CD4-positive, CD25-positive, alpha-beta regulatory T cell (primary cell): ENCODE measurements around the gene CYB561A3. TPM values are rescaled to one million over a fixed set of nuclear protein-coding genes. Genes with fewer than 3 reads are reported as not detected.
A peak's percentile ranks its signal among the peaks of the same experiment; 100 is the strongest.
"Not testable (repeated sequence)": the region's sequence is repeated elsewhere in the genome, so short reads cannot be mapped to it uniquely, and the experiment has no call there.

Source experiments
- ATAC-seq, 2 donors: fragments of 150-1000 bp; cut with Tn5 transposase; one replicate each; pipeline ENCODE4 v1.10.0; 2021; ENCODE audit warnings: low read depth in 2 of 2, moderate number of reproducible peaks in 2 of 2, moderate library complexity in 1 of 2
- DNase-seq, 3 donors: peaks; one replicate each; pipeline versions ENCODE4 v3.0.0 to v3.0.0-alpha.2; 2012 to 2022; ENCODE audit warnings: mixed read lengths in 1 of 3
- H3K27ac ChIP-seq: one replicate; pipeline ENCODE4 v1.7.0; 2013; ENCODE audit warnings: mild to moderate bottlenecking, low read length; ENCODE audit not compliant: insufficient read depth, poor library complexity, severe bottlenecking
- H3K27me3 ChIP-seq: one replicate; pipeline ENCODE4 v1.7.0; 2013; ENCODE audit warnings: low read length; ENCODE audit not compliant: control insufficient read depth, insufficient read depth
- H3K36me3 ChIP-seq: one replicate; pipeline ENCODE4 v1.7.0; 2013; ENCODE audit warnings: mild to moderate bottlenecking, low read length, moderate library complexity; ENCODE audit not compliant: control insufficient read depth, insufficient read depth
- H3K4me1 ChIP-seq: 2 replicates; pipeline ENCODE4 v1.7.0; 2013; ENCODE audit warnings: mild to moderate bottlenecking, low read length; ENCODE audit not compliant: insufficient read depth, control insufficient read depth, poor library complexity, severe bottlenecking
- H3K4me3 ChIP-seq: one replicate; pipeline ENCODE4 v1.7.0; 2013; ENCODE audit warnings: low read depth, mild to moderate bottlenecking, low read length, moderate library complexity
- H3K9me3 ChIP-seq, 2 experiments: 1 replicate in 1 of 2; 2 replicates in 1 of 2; pipeline ENCODE4 v1.7.0; 2013; ENCODE audit warnings: low read length in 2 of 2, mild to moderate bottlenecking in 1 of 2, moderate library complexity in 1 of 2; ENCODE audit not compliant: control insufficient read depth in 2 of 2
- H3K27ac Mint-ChIP-seq, 3 donors: one replicate each; pipeline ENCODE4 v1.8.0; 2020 to 2022; ENCODE audit warnings: mild to moderate bottlenecking in 3 of 3, mixed read lengths in 3 of 3, moderate library complexity in 2 of 3
- H3K27me3 Mint-ChIP-seq: one replicate; pipeline ENCODE4 v1.8.0; 2022; ENCODE audit warnings: mild to moderate bottlenecking, mixed read lengths
- H3K36me3 Mint-ChIP-seq: one replicate; pipeline ENCODE4 v1.8.0; 2020; ENCODE audit warnings: mixed read lengths
- H3K4me1 Mint-ChIP-seq, 4 donors: one replicate each; pipeline ENCODE4 v1.8.0; 2020 to 2022; ENCODE audit warnings: mixed read lengths in 4 of 4, mild to moderate bottlenecking in 1 of 4
- H3K4me3 Mint-ChIP-seq, 4 donors: one replicate each; pipeline ENCODE4 v1.8.0; 2020 to 2022; ENCODE audit warnings: mild to moderate bottlenecking in 4 of 4, mixed read lengths in 4 of 4, moderate library complexity in 3 of 4
- H3K9me3 Mint-ChIP-seq, 7 donors: one replicate each; pipeline ENCODE4 v1.8.0; 2020 to 2022; ENCODE audit warnings: mixed read lengths in 7 of 7, mild to moderate bottlenecking in 3 of 7, moderate library complexity in 2 of 7
- polyA plus RNA-seq, 4 donors: library from polyadenylated mRNA; unstranded; fragments of 300-500 nt; fragmentation: Illumina TruSeq; gene quantifications; one replicate each; pipeline ENCODE4 v1.2.3, GENCODE V29; 2021
- total RNA-seq: library from RNA; stranded (reverse); gene quantifications from one replicate; pipeline ENCODE4 v1.2.3, GENCODE V29; 2022

The CYB561A3 gene
- total and polyA plus RNA-seq, 5 donors from 2014 or later: 29.5 to 70.2 (median 58.8) TPM

DNA sequence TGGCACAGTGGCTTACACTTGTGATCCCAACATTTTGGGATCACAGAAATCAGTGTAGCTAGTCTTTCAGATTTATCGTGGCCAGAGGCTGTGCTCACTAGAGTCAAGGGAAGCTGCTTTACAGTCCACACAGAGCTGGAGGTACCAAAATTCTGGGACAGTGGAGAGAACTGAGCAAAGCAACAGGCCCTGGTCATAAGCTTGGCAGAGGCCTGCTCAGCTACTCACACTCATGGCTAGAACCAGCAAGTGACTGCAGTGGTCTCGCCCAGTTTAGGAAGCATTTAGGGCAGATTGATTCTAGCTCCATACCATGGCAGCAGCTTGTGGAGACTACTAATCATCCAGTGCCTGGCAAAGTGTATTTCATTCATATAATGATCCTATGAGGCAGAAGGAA lies 39.5 kb upstream of the CYB561A3 start:
- peaks cover 3 to 9% (median 6%) of the 10 kb centered on the region in 4 donors for H3K4me1 Mint-ChIP-seq
- no peaks in the 10 kb centered on the region for H3K9me3 Mint-ChIP-seq
- no peaks in the 10 kb centered on the region for H3K27me3 Mint-ChIP-seq
- H3K27ac Mint-ChIP-seq: peak overlapping the region in 1 of 3 donors; percentile 27
- H3K4me3 Mint-ChIP-seq: no peak overlapping the region
- H3K9me3 ChIP-seq: no peaks in the 10 kb centered on the region
- H3K4me3 ChIP-seq: no peak overlapping the region
- DNase-seq: no peak
- H3K27me3 ChIP-seq: no peaks in the 10 kb centered on the region
- ATAC-seq: no peak
- no peaks in the 10 kb centered on the region for H3K4me1 ChIP-seq
- H3K27ac ChIP-seq: no peak overlapping the region
- peaks cover 26% of the 10 kb centered on the region for H3K36me3 Mint-ChIP-seq
- peaks cover 61% of the 10 kb centered on the region for H3K36me3 ChIP-seq

GRCh38 chr11:61392981-61393595 lies 31.4 kb upstream of the CYB561A3 start:
- no peaks in the 10 kb centered on the region for H3K27me3 ChIP-seq
- H3K4me3 Mint-ChIP-seq: peak overlapping the region; percentile 96 to 97 (median 96)
- H3K9me3 ChIP-seq: no peaks in the 10 kb centered on the region
- H3K27ac Mint-ChIP-seq: peak overlapping the region; percentile 97 to 100 (median 99)
- peaks cover 21% of the 10 kb centered on the region for H3K4me1 ChIP-seq
- H3K27me3 Mint-ChIP-seq: no peaks in the 10 kb centered on the region
- peak overlapping the region; percentile 86 for H3K4me3 ChIP-seq
- H3K27ac ChIP-seq: peak overlapping the region; percentile 83
- ATAC-seq: peak; percentile 27 to 28
- peak in 2 of 3 donors; percentile 18 to 48 for DNase-seq
- peaks cover 16% of the 10 kb centered on the region for H3K36me3 Mint-ChIP-seq
- H3K36me3 ChIP-seq: peaks cover 17% of the 10 kb centered on the region
- no peaks in the 10 kb centered on the region for H3K9me3 Mint-ChIP-seq
- H3K4me1 Mint-ChIP-seq: peaks cover 5 to 35% (median 19%) of the 10 kb centered on the region in 4 donors

DNA sequence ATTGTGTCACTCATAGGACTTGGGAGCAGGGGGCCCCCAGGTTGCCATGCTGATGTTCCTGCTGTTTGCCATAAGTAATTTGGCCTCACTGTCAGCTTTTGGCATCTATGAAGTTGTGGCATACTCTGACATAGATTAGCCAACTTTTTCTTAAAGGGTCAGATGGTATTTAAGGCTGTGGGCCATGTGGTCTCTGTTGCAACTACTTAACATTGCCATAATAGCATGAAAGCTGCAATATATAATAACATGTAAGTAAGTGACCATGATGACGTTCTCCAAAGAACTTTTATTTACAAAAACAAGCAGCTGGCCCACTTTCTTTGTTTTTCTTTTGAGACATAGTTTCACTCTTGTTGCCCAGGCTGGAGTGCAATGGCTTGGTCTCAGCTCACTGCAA lies 28.5 kb upstream of the CYB561A3 start:
- Histone ChIP-seq H3K27ac (no peak overlapping the region), H3K9me3 (no peaks in the 10 kb centered on the region), H3K4me3 (no peak overlapping the region), H3K36me3 (peaks cover 3% of the 10 kb centered on the region), H3K4me1 (peaks cover 21% of the 10 kb centered on the region), H3K27me3 (no peaks in the 10 kb centered on the region)
- Mint-ChIP-seq H3K27ac (peak overlapping the region in 1 of 3 donors; percentile 42), H3K9me3 (peaks cover 0 to 2% (median 0%) of the 10 kb centered on the region in 7 donors), H3K4me3 (peak overlapping the region in 2 of 4 donors; percentile 7 to 16), H3K4me1 (peaks cover 11 to 39% (median 21%) of the 10 kb centered on the region in 4 donors), H3K36me3 (peaks cover 8% of the 10 kb centered on the region), H3K27me3 (no peaks in the 10 kb centered on the region)
- no peak for ATAC-seq
- no peak for DNase-seq

DNA sequence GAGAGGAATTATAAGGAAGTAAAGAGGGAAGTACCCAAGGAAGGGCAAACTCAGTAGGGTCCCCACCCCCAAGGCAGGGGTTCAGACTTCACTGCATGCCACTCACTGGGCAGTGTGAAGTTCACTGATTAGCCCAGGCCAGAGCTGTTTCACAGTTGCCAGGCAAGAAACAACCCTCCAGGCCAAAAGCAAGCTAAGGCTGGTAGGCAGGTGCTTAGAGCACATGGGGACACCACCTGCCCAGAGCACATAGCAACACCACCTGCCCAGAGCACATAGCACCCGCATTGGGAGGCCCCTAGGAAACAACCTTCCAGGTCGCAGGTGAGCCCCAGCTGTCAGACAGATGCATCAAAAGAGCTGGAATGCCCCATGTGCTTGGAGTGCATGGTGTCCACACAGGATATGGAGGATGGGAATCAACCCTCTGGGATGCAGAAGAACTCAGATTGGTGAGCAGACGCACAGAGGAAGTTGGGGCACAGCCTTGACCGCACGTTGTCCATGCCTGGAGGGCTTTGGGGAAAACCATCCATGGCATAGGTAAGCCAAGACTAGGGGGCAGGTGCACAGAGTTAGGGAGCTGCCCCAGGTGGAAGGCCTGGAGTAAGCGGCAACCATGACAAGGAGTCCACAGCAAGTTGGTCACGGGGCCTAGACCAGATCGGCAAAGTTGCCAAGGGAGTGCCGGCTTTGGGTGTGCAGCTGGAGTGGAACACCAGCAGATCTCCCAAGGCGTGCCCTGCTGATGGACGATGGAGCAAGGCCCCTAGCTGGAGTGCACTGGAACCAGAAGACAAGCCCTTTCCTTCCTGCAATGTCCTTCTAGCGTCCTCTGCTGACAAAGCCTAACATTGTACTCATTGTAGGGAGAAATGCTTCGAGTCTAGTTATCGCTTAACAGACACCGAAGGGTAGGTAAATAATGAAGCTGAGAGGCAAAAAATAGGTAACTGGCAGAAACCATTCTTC lies 22.9 kb upstream of the CYB561A3 start:
- no peak for DNase-seq
- ATAC-seq: no peak
- no peaks in the 10 kb centered on the region for H3K27me3 Mint-ChIP-seq
- Histone ChIP-seq H3K36me3 (no peaks in the 10 kb centered on the region), H3K9me3 (no peaks in the 10 kb centered on the region), H3K27me3 (no peaks in the 10 kb centered on the region), H3K4me3 (no peak overlapping the region), H3K4me1 (no peaks in the 10 kb centered on the region), H3K27ac (no peak overlapping the region)
- H3K9me3 Mint-ChIP-seq: peaks cover 0 to 2% (median 0%) of the 10 kb centered on the region in 7 donors
- H3K4me1 Mint-ChIP-seq: peaks cover 0 to 9% (median 7%) of the 10 kb centered on the region in 4 donors
- H3K27ac Mint-ChIP-seq: no peak overlapping the region
- no peaks in the 10 kb centered on the region for H3K36me3 Mint-ChIP-seq
- H3K4me3 Mint-ChIP-seq: no peak overlapping the region

GRCh38 chr11:61383859-61384258 lies 22.2 kb upstream of the CYB561A3 start:
- not testable (repeated sequence) for H3K4me3 Mint-ChIP-seq, H3K4me1 Mint-ChIP-seq, H3K4me3 ChIP-seq, DNase-seq, H3K27me3 ChIP-seq, H3K27me3 Mint-ChIP-seq, H3K9me3 ChIP-seq, H3K27ac Mint-ChIP-seq, H3K4me1 ChIP-seq, ATAC-seq, H3K36me3 Mint-ChIP-seq, H3K9me3 Mint-ChIP-seq, H3K36me3 ChIP-seq, H3K27ac ChIP-seq

- H3K4me3 ChIP-seq: no peak overlapping the region
- peaks cover 9% of the 10 kb centered on the region for H3K36me3 Mint-ChIP-seq
- ATAC-seq: no peak
- DNase-seq: no peak
- H3K27me3 ChIP-seq: no peaks in the 10 kb centered on the region
- no peaks in the 10 kb centered on the region for H3K9me3 Mint-ChIP-seq
- no peaks in the 10 kb centered on the region for H3K27me3 Mint-ChIP-seq
- H3K9me3 ChIP-seq: no peaks in the 10 kb centered on the region
- no peak overlapping the region for H3K27ac Mint-ChIP-seq
- no peaks in the 10 kb centered on the region for H3K4me1 ChIP-seq
- no peaks in the 10 kb centered on the region for H3K36me3 ChIP-seq
- H3K27ac ChIP-seq: no peak overlapping the region
- no peak overlapping the region for H3K4me3 Mint-ChIP-seq
- peaks cover 0 to 13% (median 7%) of the 10 kb centered on the region in 4 donors for H3K4me1 Mint-ChIP-seq
Observed at GRCh38 chr11:61380884-61381283, 19.2 kb upstream of the CYB561A3 start.

DNA sequence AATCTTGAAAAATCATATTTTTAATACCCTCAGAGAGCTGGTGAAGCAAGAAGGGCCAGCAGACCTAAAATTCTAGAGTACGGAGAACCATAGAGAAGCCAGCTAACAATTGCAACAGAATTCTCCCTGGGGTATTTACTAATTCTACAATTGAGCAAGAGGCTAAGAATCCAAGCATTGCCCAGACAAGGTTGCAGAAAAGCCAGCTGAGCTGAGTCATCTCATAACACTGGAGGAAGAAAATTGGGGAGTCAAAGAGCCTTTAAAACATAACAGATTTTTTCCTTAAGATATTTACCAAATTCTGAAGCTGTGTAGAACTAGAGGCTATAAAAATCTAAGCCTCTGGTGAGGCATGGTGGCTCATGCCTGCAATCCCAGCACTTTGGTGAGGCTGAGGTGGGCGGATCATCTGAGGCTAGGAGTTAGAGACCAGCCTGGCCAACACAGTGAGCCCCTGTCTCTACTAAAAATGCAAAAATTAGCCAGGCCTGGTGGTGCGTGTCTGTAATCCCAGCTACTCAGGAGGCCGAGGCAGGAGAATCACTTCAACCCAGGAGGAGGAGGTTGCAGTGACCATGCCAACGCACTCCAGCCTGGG lies 17.1 kb upstream of the CYB561A3 start:
- Histone ChIP-seq H3K4me3 (no peak overlapping the region), H3K4me1 (no peaks in the 10 kb centered on the region), H3K9me3 (no peaks in the 10 kb centered on the region), H3K27me3 (no peaks in the 10 kb centered on the region), H3K36me3 (no peaks in the 10 kb centered on the region), H3K27ac (no peak overlapping the region)
- H3K36me3 Mint-ChIP-seq: peaks cover 12% of the 10 kb centered on the region
- ATAC-seq (no peak), DNase-seq (no peak)
- no peaks in the 10 kb centered on the region for H3K27me3 Mint-ChIP-seq
- H3K4me1 Mint-ChIP-seq: peaks cover 0 to 6% (median 0%) of the 10 kb centered on the region in 4 donors
- no peak overlapping the region for H3K27ac Mint-ChIP-seq
- H3K9me3 Mint-ChIP-seq: no peaks in the 10 kb centered on the region
- H3K4me3 Mint-ChIP-seq: no peak overlapping the region
